ENCODE measurements around the gene ICE1.

DNA sequence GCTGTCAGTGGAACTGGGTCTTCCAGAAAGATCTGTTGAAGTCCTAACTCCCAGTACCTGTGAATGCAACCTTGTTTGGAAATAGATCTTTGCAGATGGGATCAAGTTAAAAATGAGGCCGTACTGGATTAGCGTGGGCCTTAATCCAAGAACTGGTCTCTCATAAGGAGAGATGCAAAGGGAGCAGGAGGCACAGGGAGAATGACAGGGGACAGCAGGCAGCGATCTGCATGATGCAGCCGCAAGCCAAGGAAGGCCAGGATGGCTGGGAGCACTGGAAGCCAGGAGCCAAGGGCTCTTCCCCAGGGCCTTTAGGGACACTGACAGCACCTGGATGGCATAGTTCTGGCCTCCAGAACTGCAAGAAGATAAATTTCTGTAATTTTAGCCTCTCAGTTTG, 114.4 kb downstream of the ICE1 start:
- TF ChIP-seq BHLHE40 (IDR thresholded peaks at IDR 0.05; ENCODE audit: borderline replicate concordance) (no peak), SUZ12 (IDR thresholded peaks at IDR 0.05) (no peak), ARNT (IDR thresholded peaks at IDR 0.05) (no peak), PKNOX1 (IDR thresholded peaks at IDR 0.05) (no peak), HDGF (IDR thresholded peaks at IDR 0.05; ENCODE audit: borderline replicate concordance) (no peak), FOXA1 (IDR thresholded peaks at IDR 0.05) (no peak), SP1 (IDR thresholded peaks at IDR 0.05) (no peak), TARDBP (IDR thresholded peaks at IDR 0.05) (no peak), LEF1 (IDR thresholded peaks at IDR 0.05; ENCODE audit: borderline replicate concordance) (no peak), FOXM1 (IDR thresholded peaks at IDR 0.05; ENCODE audit: borderline replicate concordance) (no peak), CTBP1 (IDR thresholded peaks at IDR 0.05; ENCODE audit: borderline replicate concordance) (no peak)

Measured in HEK293T (cell line).